Neural cell (in vitro differentiated cells): ENCODE results near the gene HJURP. TPM values are rescaled to one million over a fixed set of nuclear protein-coding genes. Genes with fewer than 3 reads are reported as not detected.

ENCODE experiments used
- H2AFZ ChIP-seq: fragments of 200-600, 300-800 bp; sonication (generic), shearing (Covaris generic); 2 replicates; pipeline ENCODE4 v1.6.0; 2014; ENCODE audit warnings: low read depth, mild to moderate bottlenecking, antibody characterized with exemption, low read length, moderate library complexity
- H3F3A ChIP-seq: fragments of 200-600 bp; shearing (Covaris generic); 2 replicates; pipeline ENCODE4 v1.6.1; 2016; ENCODE audit warnings: mild to moderate bottlenecking, moderate library complexity, mixed read lengths, antibody characterized with exemption, low read length; ENCODE audit not compliant: insufficient read depth, poor library complexity, severe bottlenecking
- H3K27ac ChIP-seq: fragments of 200-600, 300-800 bp; sonication (generic), shearing (Covaris generic); 2 replicates; pipeline ENCODE4 v1.5.1; 2014; ENCODE audit warnings: mild to moderate bottlenecking, low read length, moderate library complexity
- H3K27me3 ChIP-seq: fragments of 300-800, 200-600 bp; sonication (generic), shearing (Covaris generic); 2 replicates; pipeline ENCODE4 v1.6.0; 2014; ENCODE audit warnings: mild to moderate bottlenecking, low read depth, low read length, moderate library complexity; ENCODE audit not compliant: insufficient read depth
- H3K36me3 ChIP-seq: fragments of 300-800, 200-600 bp; sonication (generic), shearing (Covaris generic); 2 replicates; pipeline ENCODE4 v1.5.1; 2014; ENCODE audit warnings: mild to moderate bottlenecking, antibody characterized with exemption, low read length, moderate library complexity; ENCODE audit not compliant: insufficient read depth
- H3K4me2 ChIP-seq: fragments of 300-800, 200-600 bp; sonication (generic), shearing (Covaris generic); 2 replicates; pipeline ENCODE4 v1.6.0; 2014; ENCODE audit warnings: mild to moderate bottlenecking, low read length
- H3K4me3 ChIP-seq: fragments of 300-800, 200-600 bp; sonication (generic), shearing (Covaris generic); 2 replicates; pipeline ENCODE4 v1.5.1; 2014; ENCODE audit warnings: mild to moderate bottlenecking, low read length, moderate library complexity
- H3K79me2 ChIP-seq: fragments of 200-600 bp; shearing (Covaris generic); replicated peaks from 2 replicates; pipeline ENCODE4 v1.6.0; 2014; ENCODE audit warnings: mild to moderate bottlenecking, low read length, moderate library complexity; ENCODE audit not compliant: insufficient read depth
- H3K9ac ChIP-seq: fragments of 300-800, 200-600 bp; sonication (generic), shearing (Covaris generic); 2 replicates; pipeline ENCODE4 v1.6.1; 2016; ENCODE audit warnings: mild to moderate bottlenecking, low read length, mixed read lengths
- H3K9me2 ChIP-seq: fragments of 200-600 bp; shearing (Covaris generic); 2 replicates; pipeline ENCODE4 v1.6.1; 2016; ENCODE audit warnings: mild to moderate bottlenecking, low read length, mixed read lengths; ENCODE audit not compliant: insufficient read depth
- H3K9me3 ChIP-seq: fragments of 200-600, 300-800 bp; sonication (generic), shearing (Covaris generic); 2 replicates; pipeline ENCODE4 v1.6.1; 2016; ENCODE audit warnings: mild to moderate bottlenecking, mixed run types, low read length, moderate library complexity, mixed read lengths
- H4K20me1 ChIP-seq: fragments of 200-600 bp; shearing (Covaris generic); 2 replicates; pipeline ENCODE4 v1.6.1; 2016; ENCODE audit warnings: mild to moderate bottlenecking, mixed run types; ENCODE audit not compliant: insufficient read depth
- CTCF ChIP-seq: fragments of 450-650 bp; IDR thresholded peaks from 2 replicates; pipeline ENCODE4 v1.5.1; 2014; ENCODE audit warnings: antibody characterized with exemption, mild to moderate bottlenecking, moderate library complexity; ENCODE audit not compliant: poor library complexity, severe bottlenecking
- EP300 ChIP-seq: fragments of 450-650 bp; conservative IDR thresholded peaks from 2 replicates; pipeline ENCODE4 v1.6.1; 2014; ENCODE audit warnings: antibody characterized with exemption, mild to moderate bottlenecking, moderate library complexity; ENCODE audit not compliant: poor library complexity, severe bottlenecking
- MXI1 ChIP-seq: fragments of 450-650 bp; conservative IDR thresholded peaks from 2 replicates; pipeline ENCODE4 v1.6.1; 2014; ENCODE audit warnings: antibody characterized with exemption, mild to moderate bottlenecking; ENCODE audit not compliant: poor library complexity, severe bottlenecking
- POLR2AphosphoS5 ChIP-seq: IDR thresholded peaks from 2 replicates; pipeline ENCODE4 v1.6.1; 2012
- RAD21 ChIP-seq: fragments of 450-650 bp; conservative IDR thresholded peaks from 2 replicates; pipeline ENCODE4 v1.6.1; 2014; ENCODE audit warnings: antibody characterized with exemption, mild to moderate bottlenecking, moderate library complexity
- SMC3 ChIP-seq: fragments of 450-650 bp; conservative IDR thresholded peaks from 2 replicates; pipeline ENCODE4 v1.6.1; 2014; ENCODE audit warnings: antibody characterized with exemption, mild to moderate bottlenecking, moderate library complexity; ENCODE audit not compliant: poor library complexity
- TAF1 ChIP-seq: IDR thresholded peaks from 2 replicates; pipeline ENCODE4 v1.6.1; 2012; ENCODE audit warnings: low read depth
- polyA plus RNA-seq: library from polyadenylated mRNA; depleted of rRNA; stranded (reverse); fragments of >200 nt; gene quantifications from 2 replicates; pipeline ENCODE4 v1.2.3, GENCODE V29; 2014
- TF ChIP-seq, protein P1 (sequence below): IDR thresholded peaks from 2 replicates; pipeline ENCODE4 v1.6.1; 2012; ENCODE audit warnings: borderline replicate concordance

HJURP gene
- polyA plus RNA-seq, 1 donor from 2014 or later: 1.3 TPM

- no peak overlapping the region for H3K9ac ChIP-seq
- H3K9me2 ChIP-seq: no peaks in the 10 kb centered on the region
- no peaks in the 10 kb centered on the region for H3K27me3 ChIP-seq
- no peak overlapping the region for H2AFZ ChIP-seq
- H4K20me1 ChIP-seq: no peaks in the 10 kb centered on the region
- H3K4me2 ChIP-seq: no peak overlapping the region
- no peaks in the 10 kb centered on the region for H3K9me3 ChIP-seq
- H3K4me3 ChIP-seq: no peak overlapping the region
- H3K79me2 ChIP-seq: no peaks in the 10 kb centered on the region
- no peaks in the 10 kb centered on the region for H3F3A ChIP-seq
- no peak overlapping the region for H3K27ac ChIP-seq
- TF ChIP-seq SMC3: no peak
- no peak for TF ChIP-seq TAF1
- no peak for TF ChIP-seq MXI1
- TF ChIP-seq RAD21: no peak
- TF ChIP-seq CTCF: no peak
- TF ChIP-seq POLR2AphosphoS5: no peak
- no peak for TF ChIP-seq EP300
- no peaks in the 10 kb centered on the region for H3K36me3 ChIP-seq
Measured at GRCh38 chr2:233794128-233794658, 60.1 kb downstream of the HJURP start.

- Histone ChIP-seq H3K27me3 (no peaks in the 10 kb centered on the region), H3K79me2 (no peaks in the 10 kb centered on the region), H4K20me1 (no peaks in the 10 kb centered on the region), H3K9ac (no peak overlapping the region), H3K27ac (no peak overlapping the region), H3K4me2 (no peak overlapping the region), H2AFZ (no peak overlapping the region), H3K9me2 (no peaks in the 10 kb centered on the region), H3K36me3 (no peaks in the 10 kb centered on the region), H3K4me3 (no peak overlapping the region), H3K9me3 (no peaks in the 10 kb centered on the region), H3F3A (no peaks in the 10 kb centered on the region)
- TF ChIP-seq RAD21: no peak
- TF ChIP-seq, protein P1, sequence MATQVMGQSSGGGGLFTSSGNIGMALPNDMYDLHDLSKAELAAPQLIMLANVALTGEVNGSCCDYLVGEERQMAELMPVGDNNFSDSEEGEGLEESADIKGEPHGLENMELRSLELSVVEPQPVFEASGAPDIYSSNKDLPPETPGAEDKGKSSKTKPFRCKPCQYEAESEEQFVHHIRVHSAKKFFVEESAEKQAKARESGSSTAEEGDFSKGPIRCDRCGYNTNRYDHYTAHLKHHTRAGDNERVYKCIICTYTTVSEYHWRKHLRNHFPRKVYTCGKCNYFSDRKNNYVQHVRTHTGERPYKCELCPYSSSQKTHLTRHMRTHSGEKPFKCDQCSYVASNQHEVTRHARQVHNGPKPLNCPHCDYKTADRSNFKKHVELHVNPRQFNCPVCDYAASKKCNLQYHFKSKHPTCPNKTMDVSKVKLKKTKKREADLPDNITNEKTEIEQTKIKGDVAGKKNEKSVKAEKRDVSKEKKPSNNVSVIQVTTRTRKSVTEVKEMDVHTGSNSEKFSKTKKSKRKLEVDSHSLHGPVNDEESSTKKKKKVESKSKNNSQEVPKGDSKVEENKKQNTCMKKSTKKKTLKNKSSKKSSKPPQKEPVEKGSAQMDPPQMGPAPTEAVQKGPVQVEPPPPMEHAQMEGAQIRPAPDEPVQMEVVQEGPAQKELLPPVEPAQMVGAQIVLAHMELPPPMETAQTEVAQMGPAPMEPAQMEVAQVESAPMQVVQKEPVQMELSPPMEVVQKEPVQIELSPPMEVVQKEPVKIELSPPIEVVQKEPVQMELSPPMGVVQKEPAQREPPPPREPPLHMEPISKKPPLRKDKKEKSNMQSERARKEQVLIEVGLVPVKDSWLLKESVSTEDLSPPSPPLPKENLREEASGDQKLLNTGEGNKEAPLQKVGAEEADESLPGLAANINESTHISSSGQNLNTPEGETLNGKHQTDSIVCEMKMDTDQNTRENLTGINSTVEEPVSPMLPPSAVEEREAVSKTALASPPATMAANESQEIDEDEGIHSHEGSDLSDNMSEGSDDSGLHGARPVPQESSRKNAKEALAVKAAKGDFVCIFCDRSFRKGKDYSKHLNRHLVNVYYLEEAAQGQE: no peak
- TF ChIP-seq POLR2AphosphoS5: no peak
- TF ChIP-seq TAF1: no peak
- no peak for TF ChIP-seq CTCF
Measured at GRCh38 chr2:233793465-233794127, 60.7 kb downstream of the HJURP start.
